VCaP (cell line): Measurements from ENCODE around the gene ZBTB38.
A peak's percentile ranks its signal among the peaks of the same experiment; 100 is the strongest.

Source experiments
- H3K27ac ChIP-seq: fragments of 450-650 bp; 2 replicates; pipeline ENCODE4 v1.5.1; 2017
- CTCF ChIP-seq: fragments of 450-650 bp; conservative IDR thresholded peaks from 2 replicates; pipeline ENCODE4 v1.5.1; 2017; ENCODE audit warnings: mild to moderate bottlenecking, moderate library complexity

Gene ZBTB38

GRCh38 chr3:141360888-141361598 lies 7.3 kb upstream of the ZBTB38 start:
- TF ChIP-seq CTCF, result peak; percentile 87
- peak overlapping the region; percentile 41 for H3K27ac ChIP-seq

GRCh38 chr3:141362736-141363135 lies 5.6 kb upstream of the ZBTB38 start:
- H3K27ac ChIP-seq, result no peak overlapping the region
- TF ChIP-seq CTCF, result no peak

GRCh38 chr3:141365201-141365600 lies 3.1 kb upstream of the ZBTB38 start:
- TF ChIP-seq CTCF, result no peak
- no peak overlapping the region; the same call in 1 of the 2 replicates for H3K27ac ChIP-seq

- H3K27ac ChIP-seq, result peak overlapping the region; percentile 58
- TF ChIP-seq CTCF, result no peak
Observed at GRCh38 chr3:141366285-141367037, 1.8 kb upstream of the ZBTB38 start.

DNA sequence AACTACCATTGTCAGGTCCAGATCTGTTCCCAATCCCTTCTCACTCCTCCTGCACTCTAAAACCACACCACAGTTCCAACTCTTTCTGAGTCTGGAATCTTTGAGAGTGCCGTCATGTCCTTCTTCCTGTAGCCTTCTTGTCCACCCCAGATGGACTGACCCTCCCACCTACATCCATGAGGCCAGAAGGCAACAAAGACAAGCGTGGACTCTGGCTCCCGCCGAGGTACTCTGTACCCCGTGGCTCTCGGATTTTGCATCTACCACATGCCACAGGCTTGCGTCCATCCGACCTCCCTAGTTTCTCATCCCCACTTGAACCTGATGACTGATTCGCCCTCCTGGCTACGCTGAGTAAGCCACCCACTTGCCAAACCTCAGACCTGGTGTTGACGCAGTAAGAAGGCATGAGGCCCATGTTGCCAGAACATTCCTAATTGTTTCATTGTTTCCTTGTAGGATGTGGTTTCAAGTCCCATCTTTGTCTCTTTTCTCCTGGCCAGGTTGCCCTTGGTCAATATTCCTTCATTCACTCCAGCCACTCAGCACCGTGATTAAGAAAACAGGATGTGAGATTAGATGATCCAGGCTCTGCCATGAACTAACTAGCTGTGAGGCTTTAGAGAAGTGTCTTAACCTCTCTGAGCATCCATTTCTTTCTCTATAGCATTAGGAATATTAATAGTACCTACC lies 1.1 kb upstream of the ZBTB38 start:
- TF ChIP-seq CTCF, result no peak
- H3K27ac ChIP-seq, result peak overlapping the region; percentile 58

GRCh38 chr3:141368925-141369794 lies 856 bp downstream of the ZBTB38 start:
- TF ChIP-seq CTCF, result no peak
- H3K27ac ChIP-seq, result peak overlapping the region; percentile 58
